Measurements from ENCODE around the gene TENT5C. TPM values are rescaled to one million over a fixed set of nuclear protein-coding genes. Genes with fewer than 3 reads are reported as not detected.

Gene TENT5C
- total and polyA plus RNA-seq, 2 of the 8 experiments (the other 6 are each of a cell fraction or from before 2014, with no cell fraction given), result 0.38 to 0.99 TPM

- TF ChIP-seq, protein P1, sequence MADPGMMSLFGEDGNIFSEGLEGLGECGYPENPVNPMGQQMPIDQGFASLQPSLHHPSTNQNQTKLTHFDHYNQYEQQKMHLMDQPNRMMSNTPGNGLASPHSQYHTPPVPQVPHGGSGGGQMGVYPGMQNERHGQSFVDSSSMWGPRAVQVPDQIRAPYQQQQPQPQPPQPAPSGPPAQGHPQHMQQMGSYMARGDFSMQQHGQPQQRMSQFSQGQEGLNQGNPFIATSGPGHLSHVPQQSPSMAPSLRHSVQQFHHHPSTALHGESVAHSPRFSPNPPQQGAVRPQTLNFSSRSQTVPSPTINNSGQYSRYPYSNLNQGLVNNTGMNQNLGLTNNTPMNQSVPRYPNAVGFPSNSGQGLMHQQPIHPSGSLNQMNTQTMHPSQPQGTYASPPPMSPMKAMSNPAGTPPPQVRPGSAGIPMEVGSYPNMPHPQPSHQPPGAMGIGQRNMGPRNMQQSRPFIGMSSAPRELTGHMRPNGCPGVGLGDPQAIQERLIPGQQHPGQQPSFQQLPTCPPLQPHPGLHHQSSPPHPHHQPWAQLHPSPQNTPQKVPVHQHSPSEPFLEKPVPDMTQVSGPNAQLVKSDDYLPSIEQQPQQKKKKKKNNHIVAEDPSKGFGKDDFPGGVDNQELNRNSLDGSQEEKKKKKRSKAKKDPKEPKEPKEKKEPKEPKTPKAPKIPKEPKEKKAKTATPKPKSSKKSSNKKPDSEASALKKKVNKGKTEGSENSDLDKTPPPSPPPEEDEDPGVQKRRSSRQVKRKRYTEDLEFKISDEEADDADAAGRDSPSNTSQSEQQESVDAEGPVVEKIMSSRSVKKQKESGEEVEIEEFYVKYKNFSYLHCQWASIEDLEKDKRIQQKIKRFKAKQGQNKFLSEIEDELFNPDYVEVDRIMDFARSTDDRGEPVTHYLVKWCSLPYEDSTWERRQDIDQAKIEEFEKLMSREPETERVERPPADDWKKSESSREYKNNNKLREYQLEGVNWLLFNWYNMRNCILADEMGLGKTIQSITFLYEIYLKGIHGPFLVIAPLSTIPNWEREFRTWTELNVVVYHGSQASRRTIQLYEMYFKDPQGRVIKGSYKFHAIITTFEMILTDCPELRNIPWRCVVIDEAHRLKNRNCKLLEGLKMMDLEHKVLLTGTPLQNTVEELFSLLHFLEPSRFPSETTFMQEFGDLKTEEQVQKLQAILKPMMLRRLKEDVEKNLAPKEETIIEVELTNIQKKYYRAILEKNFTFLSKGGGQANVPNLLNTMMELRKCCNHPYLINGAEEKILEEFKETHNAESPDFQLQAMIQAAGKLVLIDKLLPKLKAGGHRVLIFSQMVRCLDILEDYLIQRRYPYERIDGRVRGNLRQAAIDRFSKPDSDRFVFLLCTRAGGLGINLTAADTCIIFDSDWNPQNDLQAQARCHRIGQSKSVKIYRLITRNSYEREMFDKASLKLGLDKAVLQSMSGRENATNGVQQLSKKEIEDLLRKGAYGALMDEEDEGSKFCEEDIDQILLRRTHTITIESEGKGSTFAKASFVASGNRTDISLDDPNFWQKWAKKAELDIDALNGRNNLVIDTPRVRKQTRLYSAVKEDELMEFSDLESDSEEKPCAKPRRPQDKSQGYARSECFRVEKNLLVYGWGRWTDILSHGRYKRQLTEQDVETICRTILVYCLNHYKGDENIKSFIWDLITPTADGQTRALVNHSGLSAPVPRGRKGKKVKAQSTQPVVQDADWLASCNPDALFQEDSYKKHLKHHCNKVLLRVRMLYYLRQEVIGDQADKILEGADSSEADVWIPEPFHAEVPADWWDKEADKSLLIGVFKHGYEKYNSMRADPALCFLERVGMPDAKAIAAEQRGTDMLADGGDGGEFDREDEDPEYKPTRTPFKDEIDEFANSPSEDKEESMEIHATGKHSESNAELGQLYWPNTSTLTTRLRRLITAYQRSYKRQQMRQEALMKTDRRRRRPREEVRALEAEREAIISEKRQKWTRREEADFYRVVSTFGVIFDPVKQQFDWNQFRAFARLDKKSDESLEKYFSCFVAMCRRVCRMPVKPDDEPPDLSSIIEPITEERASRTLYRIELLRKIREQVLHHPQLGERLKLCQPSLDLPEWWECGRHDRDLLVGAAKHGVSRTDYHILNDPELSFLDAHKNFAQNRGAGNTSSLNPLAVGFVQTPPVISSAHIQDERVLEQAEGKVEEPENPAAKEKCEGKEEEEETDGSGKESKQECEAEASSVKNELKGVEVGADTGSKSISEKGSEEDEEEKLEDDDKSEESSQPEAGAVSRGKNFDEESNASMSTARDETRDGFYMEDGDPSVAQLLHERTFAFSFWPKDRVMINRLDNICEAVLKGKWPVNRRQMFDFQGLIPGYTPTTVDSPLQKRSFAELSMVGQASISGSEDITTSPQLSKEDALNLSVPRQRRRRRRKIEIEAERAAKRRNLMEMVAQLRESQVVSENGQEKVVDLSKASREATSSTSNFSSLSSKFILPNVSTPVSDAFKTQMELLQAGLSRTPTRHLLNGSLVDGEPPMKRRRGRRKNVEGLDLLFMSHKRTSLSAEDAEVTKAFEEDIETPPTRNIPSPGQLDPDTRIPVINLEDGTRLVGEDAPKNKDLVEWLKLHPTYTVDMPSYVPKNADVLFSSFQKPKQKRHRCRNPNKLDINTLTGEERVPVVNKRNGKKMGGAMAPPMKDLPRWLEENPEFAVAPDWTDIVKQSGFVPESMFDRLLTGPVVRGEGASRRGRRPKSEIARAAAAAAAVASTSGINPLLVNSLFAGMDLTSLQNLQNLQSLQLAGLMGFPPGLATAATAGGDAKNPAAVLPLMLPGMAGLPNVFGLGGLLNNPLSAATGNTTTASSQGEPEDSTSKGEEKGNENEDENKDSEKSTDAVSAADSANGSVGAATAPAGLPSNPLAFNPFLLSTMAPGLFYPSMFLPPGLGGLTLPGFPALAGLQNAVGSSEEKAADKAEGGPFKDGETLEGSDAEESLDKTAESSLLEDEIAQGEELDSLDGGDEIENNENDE (IDR thresholded peaks at IDR 0.05; ENCODE audit: insufficient replicate concordance, low read length), result no peak
- TF ChIP-seq BRCA1 (IDR thresholded peaks at IDR 0.05; ENCODE audit: low read depth, low read length) (no peak), PHF8 (conservative IDR thresholded peaks at IDR 0.05; ENCODE audit: low read depth, low read length) (no peak), RBBP5 (IDR thresholded peaks at IDR 0.05; ENCODE audit: borderline replicate concordance, low read depth, low read length) (no peak), BCL11A (IDR thresholded peaks at IDR 0.05; ENCODE audit: low read depth in 2 of 2, low read length in 2 of 2) (no peak), RFX5 (IDR thresholded peaks at IDR 0.05; ENCODE audit: borderline replicate concordance, low read depth, low read length) (no peak), POU5F1 (IDR thresholded peaks at IDR 0.05; ENCODE audit: low read depth, low read length) (no peak), ATF2 (IDR thresholded peaks at IDR 0.05; ENCODE audit: low read length) (no peak)
Measured at GRCh38 chr1:117565745-117566455, 39.9 kb upstream of the TENT5C start (continued).
